ENCODE data around the gene VTI1B. TPM values are rescaled to one million over a fixed set of nuclear protein-coding genes. Genes with fewer than 3 reads are reported as not detected.
"Not testable (repeated sequence)": the region's sequence is repeated elsewhere in the genome, so short reads cannot be mapped to it uniquely, and the experiment has no call there.

The VTI1B gene
- total RNA-seq, 1 donor from 2014 or later, result 46.2 TPM

- H3K4me3 ChIP-seq (ENCODE audit: low read depth, low read length), result no peak overlapping the region
- DNase-seq (ENCODE audit: low read depth), result no peak
- no peak for TF ChIP-seq CTCF (conservative IDR thresholded peaks at IDR 0.05; ENCODE audit: low read depth, low read length)
Observed at GRCh38 chr14:67602076-67602475, 72.4 kb downstream of the VTI1B start.

- peak overlapping the region; percentile 87 for H3K4me3 ChIP-seq (ENCODE audit: low read depth, low read length)
- not testable (repeated sequence) for DNase-seq (ENCODE audit: low read depth)
Observed at GRCh38 chr14:67600562-67600974, 73.9 kb downstream of the VTI1B start.

- DNase-seq (ENCODE audit: low read depth), result no peak
- peak within 1 kb of the TSS; percentile 87 for H3K4me3 ChIP-seq (ENCODE audit: low read depth, low read length)
- TF ChIP-seq CTCF (conservative IDR thresholded peaks at IDR 0.05; ENCODE audit: low read depth, low read length), result peak; percentile 50
Observed at GRCh38 chr14:67599698-67600561, 74.5 kb downstream of the VTI1B start, which contains the start of gene PIGH. Gene PIGH (minus strand): TSS chr14:67600268. CDS start chr14:67600203, 65 bp downstream.

Other genes starting within 250 kb of the VTI1B start
- 0.14 and 2.2 TPM in 2 replicates for gene TMEM229B, start 185.9 kb downstream of the VTI1B start, total RNA-seq
- gene PLEKHH1, start 141.3 kb downstream of the VTI1B start, total RNA-seq, result 6.3 and 7.6 TPM in 2 replicates
- 13.9 and 19.9 TPM in 2 replicates for gene PIGH, start 74.4 kb downstream of the VTI1B start, total RNA-seq
- 25.9 TPM in 2 replicates for gene ARG2, start 54.7 kb downstream of the VTI1B start, total RNA-seq
- gene RDH11, start 21.1 kb upstream of the VTI1B start, total RNA-seq, result 76.0 and 101 TPM in 2 replicates
- 0.51 TPM in 1 of 2 replicates, not detected in the other for gene RDH12, start 27.3 kb upstream of the VTI1B start, total RNA-seq
- 11.4 and 11.9 TPM in 2 replicates for gene ZFYVE26, start 142.0 kb upstream of the VTI1B start, total RNA-seq
- gene RAD51B, start 145.1 kb upstream of the VTI1B start, total RNA-seq, result 6.2 and 6.3 TPM in 2 replicates